KBM-7 (cell line): Measurements from ENCODE around the gene KRTAP22-2.

Experiments
- DNase-seq: peaks from one replicate; pipeline ENCODE4 v3.0.0-alpha.2; 2015
- in situ Hi-C: fragments of 300-500 bp; cut with MboI; formaldehyde crosslinking; loops from 2 replicates; pipeline ENCODE4 v1.14.3; 2020; ENCODE audit warnings: low sequenced_read_pairs, low pct_unique_long_range_greater_than_20kb, mixed read lengths

Gene KRTAP22-2

GRCh38 chr21:30577766-30578165 is 12.4 kb downstream of the KRTAP22-2 start:
- DNase-seq = no peak
- in situ Hi-C loops = no loop called here

GRCh38 chr21:30567617-30568016 is 22.6 kb downstream of the KRTAP22-2 start:
- in situ Hi-C loops = no loop called here

GRCh38 chr21:30563630-30564029 is 26.6 kb downstream of the KRTAP22-2 start:
- in situ Hi-C loops = no loop called here
- no peak for DNase-seq

More at GRCh38 chr21:30567617-30568016, 22.6 kb downstream of the KRTAP22-2 start:
- DNase-seq = no peak

DNA sequence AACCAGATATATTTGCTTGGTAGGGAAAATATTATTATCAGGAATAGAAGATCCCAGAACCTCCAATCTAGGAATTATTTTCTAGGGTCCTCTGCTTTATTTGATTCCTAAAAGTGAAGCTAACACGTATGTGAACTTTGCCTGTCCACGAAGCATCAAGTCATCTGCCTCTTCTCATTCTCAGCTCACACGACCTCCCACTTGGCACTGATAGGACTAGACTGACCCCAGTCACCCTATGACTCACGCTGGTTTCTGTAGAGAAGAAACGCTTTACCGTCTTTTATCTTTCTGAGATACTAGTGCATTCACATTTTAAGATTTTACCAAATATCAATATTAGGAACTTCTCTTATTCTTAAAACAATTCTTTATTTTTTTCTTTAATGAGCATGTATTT is 27.1 kb downstream of the KRTAP22-2 start:
- in situ Hi-C loops = no loop called here

GRCh38 chr21:30561957-30562356 is 28.2 kb downstream of the KRTAP22-2 start:
- in situ Hi-C loops = no loop called here
- DNase-seq = no peak

More for the DNA sequence above, 27.1 kb downstream of the KRTAP22-2 start:
- DNase-seq = no peak

GRCh38 chr21:30561264-30561895 is 28.8 kb downstream of the KRTAP22-2 start, which contains the start of gene KRTAP19-7:
Gene KRTAP19-7, minus strand, starts transcription at chr21:30561314. Its CDS starts 25 bp downstream, at chr21:30561289.
- in situ Hi-C loops = no loop called here

DNA sequence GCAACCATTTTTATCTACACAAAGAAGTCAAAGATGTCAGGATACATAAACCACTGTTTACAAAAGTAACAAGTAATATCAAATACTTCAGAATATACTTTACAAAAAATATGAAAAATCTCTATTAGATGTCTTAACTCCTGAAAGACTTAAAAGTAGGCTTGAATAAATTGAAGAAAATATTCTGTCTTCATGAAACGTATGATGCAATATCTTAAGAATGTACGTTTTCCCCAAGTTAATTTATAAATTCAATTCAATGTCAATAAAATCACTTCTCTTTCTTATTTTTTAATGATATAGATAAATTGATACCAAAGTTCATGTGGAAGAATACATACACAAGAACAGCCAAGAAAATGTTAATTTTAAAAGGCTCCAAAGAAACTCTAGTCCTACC is 35.1 kb downstream of the KRTAP22-2 start:
- in situ Hi-C loops = no loop called here
- DNase-seq = no peak

More at GRCh38 chr21:30561264-30561895, 28.8 kb downstream of the KRTAP22-2 start, which contains the start of gene KRTAP19-7:
- DNase-seq = no peak

DNA sequence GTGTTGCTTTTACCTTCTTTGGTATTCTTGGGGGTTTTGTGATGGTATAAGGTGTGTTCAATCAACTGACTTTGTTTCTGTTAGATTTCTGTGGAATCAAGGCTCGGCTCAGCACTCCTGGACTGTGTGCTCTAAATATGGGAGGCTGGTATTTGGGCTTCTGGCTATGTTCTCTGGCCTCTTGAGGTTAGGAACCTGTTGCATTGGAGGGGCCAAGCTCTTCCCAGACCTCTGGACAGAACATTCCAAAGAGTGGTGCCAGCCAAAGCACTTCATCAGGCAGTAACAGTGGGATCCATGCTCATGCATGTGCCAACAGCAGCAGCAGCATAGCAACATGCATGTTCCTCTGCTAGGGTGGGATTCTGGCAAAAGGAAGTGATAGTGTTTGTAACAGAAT is 37.4 kb downstream of the KRTAP22-2 start:
- in situ Hi-C loops = no loop called here
- no peak for DNase-seq

- DNase-seq = no peak
- in situ Hi-C loops = no loop called here
These were observed 48.4 kb downstream of the KRTAP22-2 start, which contains the start of gene KRTAP19-6 for GRCh38 chr21:30541764-30542163. Gene KRTAP19-6, minus strand, starts transcription at chr21:30541864. Its CDS starts 31 bp downstream, at chr21:30541833.
